ENCODE measurements around the gene GOT2. TPM values are rescaled to one million over a fixed set of nuclear protein-coding genes. Genes with fewer than 3 reads are reported as not detected.
"Not testable (repeated sequence)": the region's sequence is repeated elsewhere in the genome, so short reads cannot be mapped to it uniquely, and the experiment has no call there.

Gene GOT2
- 10 to 100 TPM in 11 of 12 donors, not detected in 1; 37.3 to 63.4 (median 55.6) TPM for polyA plus RNA-seq (ENCODE audit: insufficient read length in 12 of 12)
- long read RNA-seq, donor 1, transcript GOT2-201 (10 exons, 2,462 nt) = major isoform, 20 of 31 reads
- long read RNA-seq, donor 1, partial matches to known transcripts = 10 of 31 reads
- long read RNA-seq, donor 1, other reads (novel, unspliced or antisense) = 0 of 31 reads
- long read RNA-seq, donor 2, transcript GOT2-201 (10 exons, 2,462 nt) = major isoform, 21 of 31 reads
- long read RNA-seq, donor 2, partial matches to known transcripts = 9 of 31 reads
- long read RNA-seq, donor 2, other reads (novel, unspliced or antisense) = 0 of 31 reads
- long read RNA-seq, donor 3, transcript GOT2-201 (10 exons, 2,462 nt) = major isoform, 11 of 11 reads
- long read RNA-seq, donor 3, partial matches to known transcripts = 0 of 11 reads
- long read RNA-seq, donor 3, other reads (novel, unspliced or antisense) = 0 of 11 reads
- long read RNA-seq, donor 4, transcript GOT2-201 (10 exons, 2,462 nt) = major isoform, 8 of 9 reads
- long read RNA-seq, donor 4, partial matches to known transcripts = 0 of 9 reads
- long read RNA-seq, donor 4, other reads (novel, unspliced or antisense) = 0 of 9 reads
- long read RNA-seq, donor 5, transcript GOT2-201 (10 exons, 2,462 nt) = major isoform, 20 of 22 reads
- long read RNA-seq, donor 5, partial matches to known transcripts = 0 of 22 reads
- long read RNA-seq, donor 5, other reads (novel, unspliced or antisense) = 0 of 22 reads
- long read RNA-seq, donor 6, transcript GOT2-201 (10 exons, 2,462 nt) = major isoform, 8 of 24 reads
- long read RNA-seq, donor 6, partial matches to known transcripts = 16 of 24 reads
- long read RNA-seq, donor 6, other reads (novel, unspliced or antisense) = 0 of 24 reads
- long read RNA-seq, donor 7, transcript GOT2-201 (10 exons, 2,462 nt) = major isoform, 7 of 7 reads
- long read RNA-seq, donor 7, partial matches to known transcripts = 0 of 7 reads
- long read RNA-seq, donor 7, other reads (novel, unspliced or antisense) = 0 of 7 reads
- long read RNA-seq, donor 8, transcript GOT2-201 (10 exons, 2,462 nt) = major isoform, 10 of 10 reads
- long read RNA-seq, donor 8, partial matches to known transcripts = 0 of 10 reads
- long read RNA-seq, donor 8, other reads (novel, unspliced or antisense) = 0 of 10 reads
- long read RNA-seq, donor 9, partial matches to known transcripts = 0 of 3 reads
- long read RNA-seq, donor 9, other reads (novel, unspliced or antisense) = 0 of 3 reads
- long read RNA-seq, donor 10, transcript GOT2-201 (10 exons, 2,462 nt) = major isoform, 20 of 21 reads
- long read RNA-seq, donor 10, partial matches to known transcripts = 0 of 21 reads
- long read RNA-seq, donor 10, other reads (novel, unspliced or antisense) = 0 of 21 reads
- long read RNA-seq, donor 11, transcript GOT2-201 (10 exons, 2,462 nt) = major isoform, 11 of 11 reads
- long read RNA-seq, donor 11, partial matches to known transcripts = 0 of 11 reads
- long read RNA-seq, donor 11, other reads (novel, unspliced or antisense) = 0 of 11 reads

DNA sequence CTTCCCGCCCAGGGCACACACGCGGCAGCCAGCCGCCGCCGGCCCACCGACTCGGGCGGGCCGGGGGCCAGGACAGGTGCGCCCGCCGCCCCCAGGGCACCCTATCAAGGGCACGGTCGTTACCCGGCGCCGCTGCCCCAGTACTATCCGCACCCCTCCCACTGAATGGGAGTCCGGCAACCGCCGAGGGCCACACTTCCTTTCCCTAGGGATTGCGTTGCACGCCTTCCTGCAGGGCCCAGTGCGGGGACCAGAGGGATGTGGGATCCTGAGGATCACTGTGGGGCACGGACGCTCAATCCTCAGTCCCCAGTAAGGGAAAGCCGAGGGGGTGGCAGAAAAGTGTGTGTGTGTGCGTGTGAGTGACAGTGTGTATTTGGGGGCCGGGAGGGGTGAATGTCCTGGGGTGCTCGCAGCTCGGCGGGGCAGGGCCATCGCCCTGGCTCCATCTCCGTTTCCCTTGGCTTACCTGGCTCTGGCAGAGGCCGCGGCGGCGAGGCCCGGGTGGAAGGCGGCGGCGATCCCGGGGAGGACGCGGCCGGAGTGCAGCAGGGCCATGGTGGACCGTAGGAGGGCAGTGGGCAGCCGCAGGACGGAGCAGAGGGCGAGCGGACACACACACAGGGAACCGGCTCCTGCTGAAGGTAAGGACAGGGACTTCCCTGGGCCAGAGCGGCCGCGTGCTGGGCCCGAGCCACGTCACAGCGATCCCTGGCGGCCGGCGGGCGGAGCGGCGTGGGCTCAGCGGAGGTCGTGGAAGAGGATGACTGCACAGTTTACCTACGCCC lies at the start of gene GOT2:
Gene GOT2, minus strand, starts transcription at position 646 of the 788 bp plus-strand sequence. Its CDS starts 88 bp downstream, at position 558.
- DNase-seq = peak; percentile 83

- DNase-seq = not testable (repeated sequence)
Measured at GRCh38 chr16:58779291-58779690, 45.2 kb upstream of the GOT2 start.

DNA sequence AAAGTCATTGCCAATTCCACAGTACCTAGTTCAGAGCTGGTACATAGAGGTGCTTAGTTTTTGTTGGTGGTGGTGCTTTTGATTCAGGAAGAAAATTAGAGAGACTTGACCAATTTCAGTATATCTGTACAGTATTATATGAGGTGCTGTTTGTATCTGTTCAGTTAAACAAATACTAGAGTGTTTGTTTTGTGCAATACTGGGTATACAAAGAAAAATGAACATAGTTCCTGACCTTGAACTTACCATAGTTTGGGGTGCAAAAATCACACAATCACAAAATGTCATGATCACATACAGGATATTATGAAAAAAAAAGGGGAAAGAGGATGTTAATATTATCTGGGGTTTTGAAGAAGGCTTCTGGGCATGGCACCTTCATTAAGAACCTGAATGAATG lies 39.8 kb upstream of the GOT2 start:
- DNase-seq = no peak

DNA sequence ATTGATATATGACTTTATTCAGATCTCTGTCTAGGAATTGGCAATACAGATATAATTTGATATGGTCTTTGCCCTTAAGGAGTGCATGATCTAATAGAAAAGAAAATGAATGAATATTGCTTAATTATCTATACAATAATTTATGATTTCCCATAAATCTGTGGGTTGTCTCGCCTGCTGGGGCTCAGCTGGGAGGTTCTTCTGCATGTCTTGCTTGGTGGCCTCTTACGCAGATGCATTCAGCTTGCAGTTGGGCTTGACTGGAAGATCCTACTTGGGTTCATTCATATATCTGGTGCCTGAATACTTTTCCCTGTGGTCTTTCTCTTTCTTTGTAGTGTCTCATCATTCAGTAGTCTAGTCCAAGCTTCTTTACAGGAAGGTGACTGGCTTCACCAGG lies 34.0 kb upstream of the GOT2 start:
- no peak for DNase-seq

- no peak for DNase-seq
Measured at GRCh38 chr16:58767581-58767980, 33.5 kb upstream of the GOT2 start.

DNA sequence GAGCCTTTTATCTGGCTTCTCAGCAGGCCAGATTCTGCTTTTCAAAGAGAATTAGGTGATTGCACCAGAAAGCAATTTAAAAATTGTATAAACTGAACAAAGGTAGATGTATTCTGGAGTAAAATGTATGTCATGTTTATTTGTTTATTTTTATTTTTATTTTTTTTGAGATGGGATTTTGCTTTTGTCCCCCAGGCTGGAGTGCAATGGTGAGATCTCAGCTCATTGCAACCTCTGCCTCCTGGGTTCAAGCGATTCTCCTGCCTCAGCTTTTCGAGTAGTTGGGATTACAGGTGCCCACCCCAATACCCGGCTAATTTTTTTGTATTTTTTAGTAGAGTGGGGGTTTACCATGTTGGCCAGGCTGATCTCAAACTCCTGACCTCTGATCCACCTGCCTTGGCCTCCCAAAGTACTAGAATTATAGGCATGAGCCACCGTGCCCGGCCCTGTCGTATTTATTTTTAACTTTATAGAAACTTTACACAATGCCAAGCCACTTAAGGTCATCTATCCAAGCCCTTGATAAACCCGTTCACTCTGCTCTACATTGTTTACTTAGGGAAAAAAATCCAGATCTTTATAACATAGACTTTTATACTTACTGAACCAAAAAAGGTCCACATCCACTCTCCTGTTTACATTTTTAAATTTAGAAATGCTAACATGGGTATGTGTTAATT lies 22.7 kb upstream of the GOT2 start:
- DNase-seq = no peak

GRCh38 chr16:58755989-58756649 lies 22.0 kb upstream of the GOT2 start:
- peak; percentile 54 for DNase-seq

GRCh38 chr16:58753711-58754134 lies 19.6 kb upstream of the GOT2 start:
- DNase-seq = no peak

GRCh38 chr16:58744497-58744896 lies 10.4 kb upstream of the GOT2 start:
- DNase-seq = no peak

DNA sequence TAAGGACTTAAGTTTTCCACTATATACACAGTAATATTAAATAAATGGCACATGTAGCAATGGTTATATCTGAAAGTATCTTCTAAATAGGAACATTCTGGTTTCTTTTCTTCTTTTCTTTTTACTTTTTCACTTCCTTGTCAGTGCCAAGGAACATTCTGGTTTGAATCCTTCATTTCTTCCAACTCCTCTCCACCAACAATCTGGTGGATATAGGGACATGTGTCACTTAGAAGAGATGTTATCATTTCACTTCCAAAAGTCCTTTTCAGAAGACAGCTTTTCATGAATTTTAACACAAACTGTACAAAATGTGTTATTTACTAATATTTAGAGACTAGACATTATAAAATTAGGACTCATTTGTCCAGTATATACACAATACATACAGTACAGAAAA lies 7.9 kb upstream of the GOT2 start:
- no peak for DNase-seq

- DNase-seq = no peak
Measured at GRCh38 chr16:58741166-58741565, 7.0 kb upstream of the GOT2 start.

- DNase-seq = no peak
Measured at GRCh38 chr16:58738672-58739296, 4.7 kb upstream of the GOT2 start.

- not testable (repeated sequence) for DNase-seq
Measured at GRCh38 chr16:58736341-58736740, 2.2 kb upstream of the GOT2 start.

DNA sequence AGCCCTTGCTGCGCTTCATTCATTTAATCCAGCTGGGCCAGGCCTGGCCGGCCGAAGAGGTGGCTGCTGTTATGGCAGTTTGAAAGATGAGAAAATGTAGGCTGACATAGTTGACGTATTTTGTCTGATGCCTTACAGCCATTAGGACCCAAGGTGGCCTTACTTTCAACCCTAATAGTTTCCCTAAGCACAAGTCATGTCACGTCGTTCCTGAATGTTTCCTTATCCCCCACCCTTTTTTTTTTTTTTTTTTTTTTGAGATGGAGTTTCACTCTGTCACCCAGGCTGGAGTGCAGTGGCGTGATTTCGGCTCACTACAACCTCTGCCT lies 307 bp upstream of the GOT2 start:
- no peak for DNase-seq

DNA sequence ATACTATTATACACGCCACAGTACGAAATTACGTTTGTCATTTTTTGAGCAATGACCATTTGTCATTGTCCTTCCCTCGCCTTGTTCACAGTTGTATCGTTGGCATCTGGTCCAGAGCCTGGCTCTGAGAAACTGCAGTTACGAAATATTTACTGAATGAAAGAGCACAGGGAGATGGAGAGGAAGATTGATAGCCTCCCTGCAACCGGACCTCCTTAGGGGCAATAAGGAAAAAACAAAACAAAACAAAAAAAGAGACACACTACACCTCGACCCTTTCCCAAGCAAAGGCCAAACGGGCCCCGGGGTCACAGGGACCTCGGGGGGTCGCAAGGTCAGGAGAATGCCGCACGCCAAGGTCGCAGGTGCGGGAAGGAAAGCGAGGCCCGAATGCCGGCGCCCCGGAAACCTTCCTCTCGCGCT lies 857 bp downstream of the GOT2 start:
- peak; percentile 7 for DNase-seq

DNA sequence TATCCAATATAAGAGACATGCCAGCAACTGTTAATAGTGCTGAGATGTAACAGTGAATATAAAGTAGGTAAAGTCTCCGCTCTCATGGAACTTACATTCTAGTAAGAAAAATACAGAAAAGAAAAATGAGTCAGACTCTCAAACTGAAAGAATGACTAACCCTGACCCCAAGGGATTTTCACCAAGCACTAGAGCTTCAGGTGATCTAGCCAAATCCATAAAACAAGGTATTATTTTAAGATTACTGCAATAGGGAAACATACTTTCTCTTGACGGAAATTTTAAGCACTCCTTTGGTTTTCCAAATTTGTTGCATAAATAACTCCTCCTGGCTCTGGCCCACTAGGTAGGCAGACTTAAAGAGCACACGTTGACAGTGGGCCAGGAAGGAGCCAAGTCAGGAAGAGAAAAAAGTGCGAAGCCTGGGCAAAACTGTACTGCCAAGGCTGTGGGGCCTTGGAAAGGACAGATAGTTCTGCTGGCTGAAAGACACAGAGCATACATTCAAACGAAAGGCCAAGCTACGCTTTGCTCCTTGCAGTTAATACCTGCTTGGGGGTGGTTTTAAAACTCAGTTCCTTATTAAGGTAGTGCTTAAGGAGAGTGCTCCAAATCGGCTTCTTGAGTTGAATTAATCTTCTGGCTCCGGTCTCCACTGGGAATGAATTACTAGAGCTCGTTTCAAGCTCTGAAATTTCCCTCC lies 1.4 kb downstream of the GOT2 start:
- peak; percentile 2 for DNase-seq

GRCh38 chr16:58730724-58731370 lies 3.3 kb downstream of the GOT2 start:
- no peak for DNase-seq

All from muscle of arm (tissue), 14 donors.